Erythroblast (primary cell): ENCODE data around the gene ABCA13.

Experiments
- GATA1 ChIP-seq: IDR thresholded peaks from 2 replicates; pipeline ENCODE4 v1.6.1; 2011; ENCODE audit warnings: low read depth, mild to moderate bottlenecking, control low read depth, low read length, moderate library complexity
- POLR2A ChIP-seq: IDR thresholded peaks from 2 replicates; pipeline ENCODE4 v1.6.1; 2011; ENCODE audit warnings: mild to moderate bottlenecking, low read length

DNA sequence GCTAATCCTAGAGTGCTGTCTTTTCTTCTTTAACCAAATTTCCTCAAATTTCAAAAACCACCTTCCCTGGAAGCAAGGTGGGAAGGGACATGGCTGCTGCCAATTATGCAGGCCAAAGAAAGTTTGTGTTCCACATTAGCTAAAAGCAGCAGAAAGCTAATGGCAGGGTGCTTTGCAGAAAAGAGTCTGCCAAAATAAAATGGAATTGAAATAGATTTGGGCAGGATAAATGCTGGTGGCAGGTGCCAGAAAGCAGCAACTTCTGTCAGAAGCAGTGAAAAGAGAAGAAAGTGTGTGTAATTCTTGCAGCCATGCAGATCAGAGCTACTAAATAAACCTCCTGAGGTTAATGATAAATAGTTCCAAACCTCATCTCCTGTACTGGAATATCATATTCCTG lies 275.5 kb downstream of the ABCA13 start:
- TF ChIP-seq POLR2A (no peak), GATA1 (no peak)
